Activated CD4-positive, alpha-beta T cell treated with anti-CD3 and anti-CD28 coated beads, Interleukin-2, amount 10 ng/mL, durations not matched to agents 7 days and 5 days (primary cell): ENCODE results near the gene ST3GAL2. TPM values are rescaled to one million over a fixed set of nuclear protein-coding genes. Genes with fewer than 3 reads are reported as not detected.
A peak's percentile ranks its signal among the peaks of the same experiment; 100 is the strongest.

ENCODE experiments used
- CTCF ChIA-PET: fragments of 350-600 bp; sonication (Branson Sonifier 250); formaldehyde crosslinking; loops from one replicate; lab custom pipeline; 2021; ENCODE audit warnings: antibody characterized with exemption; lab: Charles Lee
- POLR2A ChIA-PET: fragments of 350-600 bp; sonication (Branson Sonifier 250); formaldehyde crosslinking; loops from one replicate; lab custom pipeline; 2021; ENCODE audit warnings: antibody characterized with exemption; lab: Charles Lee
- DNase-seq: peaks from one replicate; pipeline ENCODE4 v3.0.0-alpha.2; 2020
- H3K27ac Mint-ChIP-seq: one replicate; pipeline ENCODE4 v1.8.0; 2021; ENCODE audit warnings: mild to moderate bottlenecking, moderate library complexity, mixed read lengths
- H3K27me3 Mint-ChIP-seq: one replicate; pipeline ENCODE4 v1.8.0; 2021; ENCODE audit warnings: mixed read lengths
- H3K36me3 Mint-ChIP-seq: one replicate; pipeline ENCODE4 v1.8.0; 2021; ENCODE audit warnings: low read depth, mixed read lengths
- H3K4me1 Mint-ChIP-seq: one replicate; pipeline ENCODE4 v1.8.0; 2021; ENCODE audit warnings: mixed read lengths
- H3K4me3 Mint-ChIP-seq: one replicate; pipeline ENCODE4 v1.8.0; 2021; ENCODE audit warnings: mild to moderate bottlenecking, moderate library complexity, mixed read lengths
- H3K9me3 Mint-ChIP-seq: one replicate; pipeline ENCODE4 v1.8.0; 2021; ENCODE audit warnings: mixed read lengths
- total RNA-seq, 2 experiments: library from RNA; stranded (reverse); gene quantifications; one replicate each; pipeline ENCODE4 v1.2.3, GENCODE V29; 2021

The ST3GAL2 gene
- total RNA-seq, 2 experiments from 2014 or later, result 24.5 to 25.6 TPM

- DNase-seq, result no peak
- Mint-ChIP-seq H3K9me3 (no peaks in the 10 kb centered on the region), H3K4me1 (peaks cover 21% of the 10 kb centered on the region), H3K27ac (no peak overlapping the region), H3K36me3 (no peaks in the 10 kb centered on the region), H3K4me3 (no peak overlapping the region), H3K27me3 (peaks cover 3% of the 10 kb centered on the region)
- ChIA-PET CTCF (interaction anchor here (0.6 to 1.7 kb wide), 5 partner anchors 8 to 73 kb away, joined by 3 to 7 read pairs (median 4); no protein-coding TSS in a partner anchor), POLR2A (no interaction called here)
Observed at GRCh38 chr16:70442344-70442743, 3.4 kb upstream of the ST3GAL2 start.

GRCh38 chr16:70441406-70441990, 2.6 kb upstream of the ST3GAL2 start:
- ChIA-PET POLR2A (no interaction called here), CTCF (interaction anchor here (0.9 to 2.2 kb wide), 3 partner anchors 9 to 98 kb away, joined by 4 to 6 read pairs (median 4); no protein-coding TSS in a partner anchor)
- Mint-ChIP-seq H3K4me3 (peak overlapping the region; percentile 10), H3K27me3 (no peaks in the 10 kb centered on the region), H3K9me3 (no peaks in the 10 kb centered on the region), H3K4me1 (peaks cover 30% of the 10 kb centered on the region), H3K36me3 (no peaks in the 10 kb centered on the region), H3K27ac (no peak overlapping the region)
- no peak for DNase-seq

- no peaks in the 10 kb centered on the region for H3K36me3 Mint-ChIP-seq
- peak overlapping the region; percentile 90 for H3K4me3 Mint-ChIP-seq
- no peak for DNase-seq
- CTCF ChIA-PET, result interaction anchor here (0.5 to 2.2 kb wide), 6 partner anchors 8 to 838 kb away, joined by 3 to 6 read pairs (median 4); partner anchors contain the start of gene FCSK
- H3K27me3 Mint-ChIP-seq, result no peaks in the 10 kb centered on the region
- H3K9me3 Mint-ChIP-seq, result no peaks in the 10 kb centered on the region
- H3K27ac Mint-ChIP-seq, result peak overlapping the region; percentile 94
- H3K4me1 Mint-ChIP-seq, result peaks cover 34% of the 10 kb centered on the region
- POLR2A ChIA-PET, result no interaction called here
Observed at GRCh38 chr16:70440009-70440692, 1.3 kb upstream of the ST3GAL2 start.

GRCh38 chr16:70438585-70438968, 323 bp downstream of the ST3GAL2 start:
- no peaks in the 10 kb centered on the region for H3K27me3 Mint-ChIP-seq
- CTCF ChIA-PET, result interaction anchor here (0.6 to 1.6 kb wide), 6 partner anchors 15 to 45 kb away, joined by 3 to 6 read pairs (median 3); no protein-coding TSS in a partner anchor
- H3K4me1 Mint-ChIP-seq, result peaks cover 33% of the 10 kb centered on the region
- no peaks in the 10 kb centered on the region for H3K9me3 Mint-ChIP-seq
- no peak for DNase-seq
- peak overlapping the region; percentile 85 for H3K27ac Mint-ChIP-seq
- H3K36me3 Mint-ChIP-seq, result peaks cover 8% of the 10 kb centered on the region
- H3K4me3 Mint-ChIP-seq, result peak overlapping the region; percentile 86
- POLR2A ChIA-PET, result no interaction called here

GRCh38 chr16:70437582-70438557, 1.0 kb downstream of the ST3GAL2 start:
- no peaks in the 10 kb centered on the region for H3K9me3 Mint-ChIP-seq
- H3K36me3 Mint-ChIP-seq, result peaks cover 8% of the 10 kb centered on the region
- peaks cover 37% of the 10 kb centered on the region for H3K4me1 Mint-ChIP-seq
- no peaks in the 10 kb centered on the region for H3K27me3 Mint-ChIP-seq
- no peak for DNase-seq
- H3K27ac Mint-ChIP-seq, result peak overlapping the region; percentile 85
- CTCF ChIA-PET, result interaction anchor here (0.6 to 1.6 kb wide), 8 partner anchors 16 to 58 kb away, joined by 3 to 6 read pairs (median 3); no protein-coding TSS in a partner anchor
- POLR2A ChIA-PET, result no interaction called here
- peak overlapping the region; percentile 86 for H3K4me3 Mint-ChIP-seq

GRCh38 chr16:70437017-70437581, 1.8 kb downstream of the ST3GAL2 start:
- ChIA-PET CTCF (interaction anchor here (1.0 to 1.3 kb wide), 3 partner anchors 17 to 56 kb away, joined by 3 read pairs; no protein-coding TSS in a partner anchor), POLR2A (no interaction called here)
- peaks cover 8% of the 10 kb centered on the region for H3K36me3 Mint-ChIP-seq
- H3K9me3 Mint-ChIP-seq, result no peaks in the 10 kb centered on the region
- H3K4me1 Mint-ChIP-seq, result peaks cover 45% of the 10 kb centered on the region
- H3K27me3 Mint-ChIP-seq, result no peaks in the 10 kb centered on the region
- H3K27ac Mint-ChIP-seq, result no peak overlapping the region
- DNase-seq, result no peak
- H3K4me3 Mint-ChIP-seq, result peak overlapping the region; percentile 86

GRCh38 chr16:70434484-70435260, 4.2 kb downstream of the ST3GAL2 start:
- CTCF ChIA-PET, result interaction anchor here (0.9 to 1.2 kb wide), 2 partner anchors 8 to 15 kb away, joined by 3 read pairs; no protein-coding TSS in a partner anchor
- no peak for DNase-seq
- Mint-ChIP-seq H3K9me3 (no peaks in the 10 kb centered on the region), H3K4me1 (peaks cover 61% of the 10 kb centered on the region), H3K4me3 (no peak overlapping the region), H3K27ac (no peak overlapping the region), H3K36me3 (peaks cover 8% of the 10 kb centered on the region), H3K27me3 (no peaks in the 10 kb centered on the region)
- POLR2A ChIA-PET, result interaction anchor here (0.7 kb wide), 1 partner anchor 15 kb away, joined by 7 read pairs; no protein-coding TSS in a partner anchor

- H3K4me3 Mint-ChIP-seq, result no peak overlapping the region
- no peaks in the 10 kb centered on the region for H3K27me3 Mint-ChIP-seq
- ChIA-PET POLR2A (interaction anchor here (0.7 kb wide), 1 partner anchor 14 kb away, joined by 7 read pairs; no protein-coding TSS in a partner anchor), CTCF (interaction anchor here (0.9 to 1.6 kb wide), 2 partner anchors 9 to 16 kb away, joined by 3 to 4 read pairs; no protein-coding TSS in a partner anchor)
- no peak for DNase-seq
- peak overlapping the region; percentile 31 for H3K27ac Mint-ChIP-seq
- H3K4me1 Mint-ChIP-seq, result peaks cover 60% of the 10 kb centered on the region
- H3K9me3 Mint-ChIP-seq, result no peaks in the 10 kb centered on the region
- peaks cover 8% of the 10 kb centered on the region for H3K36me3 Mint-ChIP-seq
Observed at GRCh38 chr16:70433458-70434103, 5.3 kb downstream of the ST3GAL2 start.

- no peaks in the 10 kb centered on the region for H3K9me3 Mint-ChIP-seq
- peaks cover 8% of the 10 kb centered on the region for H3K36me3 Mint-ChIP-seq
- POLR2A ChIA-PET, result interaction anchor here (0.6 kb wide), 1 partner anchor 53 kb away, joined by 3 read pairs; no protein-coding TSS in a partner anchor
- H3K27me3 Mint-ChIP-seq, result no peaks in the 10 kb centered on the region
- DNase-seq, result no peak
- CTCF ChIA-PET, result interaction anchor here (0.9 to 1.8 kb wide), 6 partner anchors 8 to 62 kb away, joined by 3 to 6 read pairs (median 4); no protein-coding TSS in a partner anchor
- H3K27ac Mint-ChIP-seq, result no peak overlapping the region
- peaks cover 62% of the 10 kb centered on the region for H3K4me1 Mint-ChIP-seq
- H3K4me3 Mint-ChIP-seq, result no peak overlapping the region
Observed at GRCh38 chr16:70432723-70433457, 6.0 kb downstream of the ST3GAL2 start.

GRCh38 chr16:70432356-70432722, 6.6 kb downstream of the ST3GAL2 start:
- ChIA-PET CTCF (interaction anchor here (0.9 to 1.8 kb wide), 6 partner anchors 9 to 63 kb away, joined by 3 to 6 read pairs (median 4); no protein-coding TSS in a partner anchor), POLR2A (interaction anchor here (0.6 kb wide), 1 partner anchor 52 kb away, joined by 3 read pairs; no protein-coding TSS in a partner anchor)
- peaks cover 61% of the 10 kb centered on the region for H3K4me1 Mint-ChIP-seq
- no peak overlapping the region for H3K27ac Mint-ChIP-seq
- peaks cover 9% of the 10 kb centered on the region for H3K36me3 Mint-ChIP-seq
- no peaks in the 10 kb centered on the region for H3K9me3 Mint-ChIP-seq
- H3K4me3 Mint-ChIP-seq, result no peak overlapping the region
- DNase-seq, result no peak
- H3K27me3 Mint-ChIP-seq, result no peaks in the 10 kb centered on the region
